Gastroesophageal sphincter (tissue), 3 donors: ENCODE measurements around the gene ZBTB20.

Source experiments
- CTCF ChIP-seq, 4 experiments: fragments of 200-600 bp in 2 of 4; fragments of 450-650 bp in 2 of 4; sonication (generic) in 1 of 4; IDR thresholded peaks; one replicate each; pipeline ENCODE4 v1.5.1; 2017 to 2019; ENCODE audit warnings: antibody characterized with exemption in 4 of 4, mild to moderate bottlenecking in 2 of 4, moderate library complexity in 2 of 4
- EP300 ChIP-seq: sonication (generic); formaldehyde crosslinking; IDR thresholded peaks from one replicate; pipeline ENCODE4 v1.6.1; 2017; ENCODE audit warnings: antibody characterized with exemption, mild to moderate bottlenecking
- POLR2AphosphoS5 ChIP-seq: sonication (generic); formaldehyde crosslinking; IDR thresholded peaks from one replicate; pipeline ENCODE4 v1.6.1; 2017; ENCODE audit warnings: antibody characterized with exemption

GRCh38 chr3:114542359-114542758 is 604.7 kb downstream of the ZBTB20 start:
- no peak for TF ChIP-seq POLR2AphosphoS5
- no peak for TF ChIP-seq CTCF (IDR thresholded peaks at IDR 0.05)
- no peak for TF ChIP-seq EP300
